Spleen (tissue), 3 donors: Measurements from ENCODE around the gene CASP2.

Source experiments
- POLR2A ChIP-seq, 3 donors: fragments of 450-650 bp; IDR thresholded peaks; one replicate each; pipeline ENCODE4 v1.5.1; 2017; ENCODE audit warnings: antibody characterized with exemption in 3 of 3, mild to moderate bottlenecking in 1 of 3
- POLR2AphosphoS5 ChIP-seq, 3 donors: sonication (generic); formaldehyde crosslinking; IDR thresholded peaks; one replicate each; pipeline ENCODE4 v1.5.1; 2017; ENCODE audit warnings: antibody characterized with exemption in 3 of 3

- TF ChIP-seq POLR2A (IDR thresholded peaks at IDR 0.05) (no peak), POLR2AphosphoS5 (IDR thresholded peaks at IDR 0.05) (no peak)
Measured at GRCh38 chr7:143257501-143257900, 30.6 kb upstream of the CASP2 start.
